ENCODE data around the gene SF3A2.

The SF3A2 gene

GRCh38 chr19:2243274-2244124 lies 6.9 kb downstream of the SF3A2 start:
- in situ Hi-C loops (cut with HindIII; ENCODE audit: low sequenced_read_pairs): no loop called here
- no peak for DNase-seq (ENCODE audit: low read depth, low spot score)
- no peak overlapping the region for H3K4me3 ChIP-seq (ENCODE audit: low read depth, low read length)
- no peak for TF ChIP-seq CTCF (IDR thresholded peaks at IDR 0.05; ENCODE audit: low read depth, low read length)

GRCh38 chr19:2244125-2244411 lies 7.4 kb downstream of the SF3A2 start:
- H3K4me3 ChIP-seq (ENCODE audit: low read depth, low read length): no peak overlapping the region
- in situ Hi-C loops (cut with HindIII; ENCODE audit: low sequenced_read_pairs): no loop called here
- DNase-seq (ENCODE audit: low read depth, low spot score): no peak
- no peak for TF ChIP-seq CTCF (IDR thresholded peaks at IDR 0.05; ENCODE audit: low read depth, low read length)

GRCh38 chr19:2244486-2244885 lies 7.9 kb downstream of the SF3A2 start:
- TF ChIP-seq CTCF (IDR thresholded peaks at IDR 0.05; ENCODE audit: low read depth, low read length): no peak
- DNase-seq (ENCODE audit: low read depth, low spot score): no peak
- no peak overlapping the region for H3K4me3 ChIP-seq (ENCODE audit: low read depth, low read length)
- in situ Hi-C loops (cut with HindIII; ENCODE audit: low sequenced_read_pairs): no loop called here

- in situ Hi-C loops (cut with HindIII; ENCODE audit: low sequenced_read_pairs): no loop called here
These were observed 8.6 kb downstream of the SF3A2 start for GRCh38 chr19:2245273-2245672.

GRCh38 chr19:2246014-2246620 lies 9.5 kb downstream of the SF3A2 start:
- no peak overlapping the region for H3K4me3 ChIP-seq (ENCODE audit: low read depth, low read length)
- TF ChIP-seq CTCF (IDR thresholded peaks at IDR 0.05; ENCODE audit: low read depth, low read length): no peak
- in situ Hi-C loops (cut with HindIII; ENCODE audit: low sequenced_read_pairs): no loop called here
- no peak for DNase-seq (ENCODE audit: low read depth, low spot score)

More at GRCh38 chr19:2245273-2245672, 8.6 kb downstream of the SF3A2 start:
- H3K4me3 ChIP-seq (ENCODE audit: low read depth, low read length): no peak overlapping the region
- no peak for DNase-seq (ENCODE audit: low read depth, low spot score)
- TF ChIP-seq CTCF (IDR thresholded peaks at IDR 0.05; ENCODE audit: low read depth, low read length): no peak

GRCh38 chr19:2246801-2247361 lies 10.3 kb downstream of the SF3A2 start:
- no peak for TF ChIP-seq CTCF (IDR thresholded peaks at IDR 0.05; ENCODE audit: low read depth, low read length)
- in situ Hi-C loops (cut with HindIII; ENCODE audit: low sequenced_read_pairs): no loop called here
- DNase-seq (ENCODE audit: low read depth, low spot score): no peak
- H3K4me3 ChIP-seq (ENCODE audit: low read depth, low read length): no peak overlapping the region
